ENCODE data around the gene FHIP2A.
"Not testable (repeated sequence)": the region's sequence is repeated elsewhere in the genome, so short reads cannot be mapped to it uniquely, and the experiment has no call there.

Gene FHIP2A

DNA sequence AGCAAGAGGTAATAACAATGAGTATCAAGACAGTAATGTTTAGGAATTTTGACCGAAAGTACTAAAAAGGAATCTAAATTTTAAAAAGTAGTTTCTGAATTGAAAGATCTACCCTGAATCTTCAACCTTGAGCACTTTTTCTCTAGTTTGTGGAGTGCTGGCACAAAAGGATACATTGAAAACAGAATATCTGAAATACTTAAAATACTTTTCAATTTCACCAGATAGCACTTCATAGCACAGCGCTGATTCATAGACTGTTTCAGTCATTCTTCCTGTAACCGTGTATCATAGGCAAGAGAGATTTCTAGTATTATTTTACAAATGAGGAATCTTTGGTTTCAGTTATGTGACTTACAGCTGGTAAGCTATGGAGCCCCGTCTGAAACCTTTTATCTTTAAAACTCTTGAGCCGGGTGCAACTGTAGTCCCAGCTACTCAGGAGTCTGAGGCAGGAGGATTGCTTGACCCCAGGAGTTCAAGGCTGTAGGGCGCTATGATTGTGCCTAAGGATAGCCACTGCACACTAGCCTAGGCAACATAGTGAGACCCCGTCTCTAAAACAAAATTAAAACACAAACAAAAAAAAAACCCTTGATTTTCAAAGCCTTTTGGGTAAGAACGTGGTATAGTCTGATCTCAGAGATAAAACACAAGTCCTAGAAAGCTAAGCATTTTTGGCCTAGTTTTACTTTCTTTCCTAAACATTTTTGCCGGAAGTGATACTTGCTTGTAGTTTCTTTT, 35.1 kb downstream of the FHIP2A start:
- H3K4me1 Mint-ChIP-seq = no peaks in the 10 kb centered on the region
- H3K9me3 Mint-ChIP-seq = no peaks in the 10 kb centered on the region
- no peak overlapping the region for H3K27ac Mint-ChIP-seq
- peaks cover 17 to 53% of the 10 kb centered on the region in 2 donors for H3K36me3 Mint-ChIP-seq
- H3K27me3 Mint-ChIP-seq = no peaks in the 10 kb centered on the region
- DNase-seq (no peak), ATAC-seq (replicated peaks) (no peak)
- H3K4me3 Mint-ChIP-seq = no peak overlapping the region

- not testable (repeated sequence) for H3K27me3 Mint-ChIP-seq; DNase-seq; ATAC-seq (replicated peaks); H3K4me1 Mint-ChIP-seq; H3K4me3 Mint-ChIP-seq; H3K9me3 Mint-ChIP-seq; H3K27ac Mint-ChIP-seq
- peaks cover 17 to 49% of the 10 kb centered on the region in 2 donors for H3K36me3 Mint-ChIP-seq
Observed at GRCh38 chr10:114857288-114857565, 35.6 kb downstream of the FHIP2A start.

DNA sequence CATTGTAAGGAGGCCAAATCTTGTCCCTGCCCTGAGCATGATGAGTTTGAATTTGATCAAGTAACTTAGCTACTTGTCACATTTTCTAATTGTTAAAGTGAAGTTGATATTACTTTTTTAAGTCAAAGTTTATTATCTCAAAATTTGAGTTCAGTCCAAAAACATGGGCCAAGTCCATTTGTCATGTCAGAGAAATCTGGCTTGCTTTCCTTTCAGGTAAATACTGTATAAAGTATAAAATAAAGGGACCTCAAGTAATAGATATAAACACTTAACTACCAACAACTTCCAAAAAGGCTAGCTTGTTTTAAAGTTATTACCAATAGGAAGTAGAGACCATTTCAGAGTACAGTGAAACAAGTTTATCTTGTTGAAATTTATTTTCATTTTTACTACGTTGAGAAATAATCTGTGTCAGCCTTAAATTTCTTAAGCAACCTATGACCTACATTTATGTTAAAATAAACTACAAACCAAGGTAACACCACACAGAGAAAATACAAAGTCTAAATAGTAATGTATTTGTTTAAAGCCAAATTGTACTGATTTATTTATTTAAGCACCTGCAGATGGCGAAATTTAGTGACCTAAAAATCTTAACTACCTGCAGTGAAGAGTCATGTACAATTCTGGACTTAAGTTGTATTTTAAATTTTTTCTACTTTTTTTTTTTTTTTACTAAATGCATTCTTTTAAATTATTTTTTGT, 36.5 kb downstream of the FHIP2A start:
- no peak for DNase-seq
- no peaks in the 10 kb centered on the region for H3K4me1 Mint-ChIP-seq
- peaks cover 11 to 47% of the 10 kb centered on the region in 2 donors for H3K36me3 Mint-ChIP-seq
- no peak overlapping the region for H3K4me3 Mint-ChIP-seq
- no peaks in the 10 kb centered on the region for H3K9me3 Mint-ChIP-seq
- no peak for ATAC-seq (replicated peaks)
- H3K27ac Mint-ChIP-seq = no peak overlapping the region
- H3K27me3 Mint-ChIP-seq = no peaks in the 10 kb centered on the region

DNA sequence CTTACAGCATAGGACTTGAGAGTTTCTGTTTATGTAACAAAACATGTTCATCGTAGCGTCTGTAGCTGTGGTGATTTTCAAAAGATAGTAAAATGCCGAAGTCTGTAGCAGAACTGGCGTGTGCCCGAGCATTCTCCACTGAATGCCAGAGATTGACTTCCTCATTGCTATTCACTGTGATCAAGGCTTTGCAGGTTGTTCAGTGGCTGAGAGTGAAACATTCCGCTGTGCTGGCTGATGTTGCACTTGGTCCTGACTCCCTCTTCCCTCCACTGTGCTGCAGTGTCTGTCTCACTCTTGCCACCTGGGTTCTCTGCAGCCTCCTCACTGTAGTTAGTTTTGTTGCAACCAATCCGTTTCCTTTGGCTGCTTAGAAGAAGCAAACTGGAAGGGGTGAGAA, 37.6 kb downstream of the FHIP2A start:
- H3K9me3 Mint-ChIP-seq = no peaks in the 10 kb centered on the region
- no peak for ATAC-seq (replicated peaks)
- no peak for DNase-seq
- no peaks in the 10 kb centered on the region for H3K27me3 Mint-ChIP-seq
- H3K4me1 Mint-ChIP-seq = no peaks in the 10 kb centered on the region
- no peak overlapping the region for H3K27ac Mint-ChIP-seq
- peaks cover 13 to 52% of the 10 kb centered on the region in 2 donors for H3K36me3 Mint-ChIP-seq
- H3K4me3 Mint-ChIP-seq = no peak overlapping the region

DNA sequence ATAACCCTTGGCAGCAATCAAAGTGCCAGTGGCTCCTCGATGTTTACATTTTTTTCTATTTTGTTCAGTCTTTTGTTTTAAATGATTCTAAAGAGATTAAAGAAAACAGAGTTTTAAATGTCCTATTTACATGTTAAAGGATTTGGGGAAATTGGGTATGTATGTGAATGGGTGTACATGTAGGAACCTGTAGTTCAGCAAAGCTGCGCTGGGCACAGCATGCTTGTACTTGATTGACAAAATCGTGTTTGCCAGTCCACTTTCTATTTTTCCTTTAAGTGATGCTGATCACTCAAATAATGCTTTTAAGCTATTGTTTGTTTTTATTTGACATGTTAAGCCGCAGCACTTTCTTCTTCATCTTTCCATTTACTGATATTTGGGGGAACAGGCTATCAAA, 40.9 kb downstream of the FHIP2A start:
- Mint-ChIP-seq H3K4me1 (no peaks in the 10 kb centered on the region), H3K27ac (no peak overlapping the region), H3K9me3 (no peaks in the 10 kb centered on the region), H3K27me3 (no peaks in the 10 kb centered on the region), H3K4me3 (no peak overlapping the region), H3K36me3 (peaks cover 15 to 51% of the 10 kb centered on the region in 2 donors)
- DNase-seq = no peak
- no peak for ATAC-seq (replicated peaks)

DNA sequence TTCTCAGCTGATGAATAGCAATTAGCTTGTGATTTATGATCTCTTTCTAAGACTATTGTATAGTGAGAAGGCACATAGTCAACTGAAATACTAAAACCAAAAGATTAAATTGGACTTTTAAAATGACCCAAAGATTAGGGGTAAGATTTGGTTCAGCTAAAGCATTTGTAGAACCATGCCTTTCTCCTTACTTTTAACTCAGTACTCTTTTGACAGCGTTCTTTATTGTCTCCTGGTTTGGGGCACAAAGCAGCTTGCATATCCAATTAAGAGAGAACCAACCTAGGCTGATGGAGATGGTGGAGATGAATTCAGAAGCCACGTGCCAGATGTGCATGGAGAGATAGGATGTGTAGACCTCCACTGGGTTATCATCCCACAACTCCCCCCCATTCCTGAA, 45.8 kb downstream of the FHIP2A start:
- H3K4me3 Mint-ChIP-seq = no peak overlapping the region
- peaks cover 0 to 3% of the 10 kb centered on the region in 2 donors for H3K27me3 Mint-ChIP-seq
- H3K9me3 Mint-ChIP-seq = no peaks in the 10 kb centered on the region
- ATAC-seq (replicated peaks) = no peak
- no peak for DNase-seq
- H3K4me1 Mint-ChIP-seq = no peaks in the 10 kb centered on the region
- no peak overlapping the region for H3K27ac Mint-ChIP-seq
- H3K36me3 Mint-ChIP-seq = peaks cover 8 to 23% of the 10 kb centered on the region in 2 donors

GRCh38 chr10:114868870-114869519, 47.4 kb downstream of the FHIP2A start:
- DNase-seq (no peak), ATAC-seq (replicated peaks) (no peak)
- Mint-ChIP-seq H3K36me3 (peaks cover 6 to 15% of the 10 kb centered on the region in 2 donors), H3K9me3 (no peaks in the 10 kb centered on the region), H3K4me3 (no peak overlapping the region), H3K27me3 (peaks cover 0 to 3% of the 10 kb centered on the region in 2 donors), H3K27ac (no peak overlapping the region), H3K4me1 (no peaks in the 10 kb centered on the region)

- no peak overlapping the region for H3K27ac Mint-ChIP-seq
- DNase-seq (no peak), ATAC-seq (replicated peaks) (no peak)
- H3K36me3 Mint-ChIP-seq = peaks cover 6 to 11% of the 10 kb centered on the region in 2 donors
- peaks cover 0 to 3% of the 10 kb centered on the region in 2 donors for H3K27me3 Mint-ChIP-seq
- no peak overlapping the region for H3K4me3 Mint-ChIP-seq
- no peaks in the 10 kb centered on the region for H3K4me1 Mint-ChIP-seq
- no peaks in the 10 kb centered on the region for H3K9me3 Mint-ChIP-seq
Observed at GRCh38 chr10:114869520-114869892, 47.9 kb downstream of the FHIP2A start.

- Mint-ChIP-seq H3K36me3 (peaks cover 4 to 6% of the 10 kb centered on the region in 2 donors), H3K27ac (no peak overlapping the region), H3K27me3 (peaks cover 7 to 9% of the 10 kb centered on the region in 2 donors), H3K4me3 (no peak overlapping the region), H3K9me3 (no peaks in the 10 kb centered on the region), H3K4me1 (peaks cover 5 to 8% of the 10 kb centered on the region in 2 donors)
- no peak for DNase-seq
- ATAC-seq (replicated peaks) = no peak
Observed at GRCh38 chr10:114870486-114870885, 48.9 kb downstream of the FHIP2A start.

GRCh38 chr10:114871379-114871778, 49.8 kb downstream of the FHIP2A start:
- H3K9me3 Mint-ChIP-seq = no peaks in the 10 kb centered on the region
- H3K4me3 Mint-ChIP-seq = no peak overlapping the region
- DNase-seq = no peak
- peaks cover 16 to 18% of the 10 kb centered on the region in 2 donors for H3K27me3 Mint-ChIP-seq
- H3K36me3 Mint-ChIP-seq = peaks cover under 1 to 1% of the 10 kb centered on the region in 2 donors
- peaks cover 10 to 12% of the 10 kb centered on the region in 2 donors for H3K4me1 Mint-ChIP-seq
- ATAC-seq (replicated peaks) = no peak
- H3K27ac Mint-ChIP-seq = no peak overlapping the region

Data from stimulated activated naive B cell treated with anti-CD40 and anti-IgM and Interleukin-4, amounts not matched to agents 10 μg/mL and 1 μg/mL and 100 μg/mL, for 72 hours (primary cell).